GM12873 (cell line): ENCODE results near the gene CEACAM20.

Experiments used
- CTCF ChIP-seq: IDR thresholded peaks from 2 replicates; pipeline ENCODE4 v1.5.1; 2012; ENCODE audit warnings: low read depth, mild to moderate bottlenecking, moderate library complexity, low read length, control low read depth; ENCODE audit not compliant: insufficient read depth; ENCODE audit errors: missing control alignments

The CEACAM20 gene

GRCh38 chr19:44525721-44526430 lies 3.6 kb downstream of the CEACAM20 start:
- TF ChIP-seq CTCF = no peak

DNA sequence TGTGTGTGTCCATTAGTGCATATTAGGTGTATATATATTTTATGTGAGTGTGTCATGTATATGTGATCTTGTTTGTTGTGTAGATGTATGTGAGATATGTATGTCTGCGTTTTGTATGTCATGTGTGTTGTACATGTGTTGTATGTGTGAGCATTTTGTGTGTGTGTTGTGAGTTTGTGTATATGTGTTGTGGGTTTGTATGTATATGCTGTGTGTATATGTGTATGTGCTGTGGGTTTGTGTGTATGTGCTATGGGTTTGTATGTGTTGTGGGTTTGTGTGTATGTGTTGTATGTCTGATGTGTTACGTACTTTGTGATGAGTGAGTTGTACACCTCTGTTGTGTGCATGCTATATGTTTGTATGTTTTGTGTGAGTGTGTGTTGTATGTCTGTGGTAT lies 8.1 kb downstream of the CEACAM20 start:
- no peak for TF ChIP-seq CTCF

DNA sequence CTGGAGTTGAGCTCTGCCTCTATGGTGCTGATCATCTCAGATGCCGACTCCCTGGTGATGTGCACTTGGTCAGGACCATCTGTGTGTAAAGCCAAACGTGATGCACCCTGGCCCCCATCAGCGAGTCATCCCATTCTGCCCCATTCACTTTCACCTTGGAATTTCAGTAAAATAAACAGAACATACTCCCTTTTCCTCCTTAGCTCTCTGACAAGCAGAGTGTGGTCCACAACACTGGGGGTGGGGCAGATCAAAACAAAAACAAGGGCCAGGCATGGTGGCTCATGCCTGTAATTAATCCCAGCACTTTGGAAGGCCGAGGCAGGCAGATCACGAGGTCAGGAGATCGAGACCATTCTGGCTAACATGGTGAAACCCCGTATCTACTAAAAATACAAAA lies 12.3 kb downstream of the CEACAM20 start:
- no peak for TF ChIP-seq CTCF

DNA sequence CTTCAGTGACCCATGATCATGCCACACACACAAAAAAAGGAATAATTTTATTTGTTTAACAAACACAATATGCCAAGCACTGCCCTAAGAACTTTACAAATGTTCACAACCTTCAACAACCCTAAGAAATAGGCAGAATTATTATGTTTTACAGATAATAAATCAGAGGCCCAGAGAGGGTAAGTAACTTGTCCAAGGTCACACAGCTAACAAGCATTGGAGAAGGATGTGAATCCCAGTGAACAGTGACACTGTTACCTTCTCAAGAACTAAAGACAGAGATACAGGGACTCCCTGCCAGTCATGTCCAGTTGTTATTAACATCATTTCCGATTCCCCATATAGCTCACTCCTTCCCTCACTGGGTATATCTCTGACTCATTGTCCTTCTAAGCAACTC lies 13.6 kb downstream of the CEACAM20 start:
- no peak for TF ChIP-seq CTCF

GRCh38 chr19:44515031-44515430 lies 14.4 kb downstream of the CEACAM20 start:
- no peak for TF ChIP-seq CTCF

GRCh38 chr19:44512326-44513298 lies 16.9 kb downstream of the CEACAM20 start:
- TF ChIP-seq CTCF = peak; percentile 63

- no peak for TF ChIP-seq CTCF
Observed at GRCh38 chr19:44509478-44509877, 20.0 kb downstream of the CEACAM20 start.
